Fibroblast of peridontal ligament (primary cell): ENCODE measurements around the gene SDCCAG8.

ENCODE experiments used
- DNase-seq: peaks from one replicate; pipeline ENCODE4 v3.0.0-alpha.2; 2010; ENCODE audit errors: extremely low read depth

The SDCCAG8 gene

GRCh38 chr1:243455760-243456651 is 200.2 kb downstream of the SDCCAG8 start:
- DNase-seq = no peak

GRCh38 chr1:243457363-243457982 is 201.6 kb downstream of the SDCCAG8 start:
- no peak for DNase-seq

- DNase-seq = no peak
These were observed 203.2 kb downstream of the SDCCAG8 start for GRCh38 chr1:243459059-243459458.

- DNase-seq = no peak
These were observed 205.9 kb downstream of the SDCCAG8 start for GRCh38 chr1:243461700-243462099.

GRCh38 chr1:243462929-243463697 is 207.3 kb downstream of the SDCCAG8 start:
- DNase-seq = no peak

- DNase-seq = no peak
These were observed 209.2 kb downstream of the SDCCAG8 start for GRCh38 chr1:243465081-243465480.

- DNase-seq = no peak
These were observed 209.9 kb downstream of the SDCCAG8 start for GRCh38 chr1:243465738-243466137.

GRCh38 chr1:243469497-243469896 is 213.7 kb downstream of the SDCCAG8 start:
- DNase-seq = no peak

- DNase-seq = no peak
These were observed 214.7 kb downstream of the SDCCAG8 start for GRCh38 chr1:243470502-243470901.

GRCh38 chr1:243471026-243471685 is 215.3 kb downstream of the SDCCAG8 start:
- DNase-seq = no peak

GRCh38 chr1:243471754-243472745 is 216.2 kb downstream of the SDCCAG8 start:
- no peak for DNase-seq

- peak; percentile 64 for DNase-seq
These were observed 217.6 kb downstream of the SDCCAG8 start for GRCh38 chr1:243473227-243474135.

GRCh38 chr1:243474136-243474881 is 218.5 kb downstream of the SDCCAG8 start:
- DNase-seq = no peak

- DNase-seq = no peak
These were observed 219.1 kb downstream of the SDCCAG8 start for GRCh38 chr1:243474906-243475305.

GRCh38 chr1:243475966-243476365 is 220.1 kb downstream of the SDCCAG8 start:
- DNase-seq = peak; percentile 35

GRCh38 chr1:243477731-243478290 is 222.0 kb downstream of the SDCCAG8 start:
- DNase-seq = peak; percentile 72

GRCh38 chr1:243481101-243481500 is 225.3 kb downstream of the SDCCAG8 start:
- DNase-seq = no peak
